HepG2 (cell line): ENCODE data around the gene CDCA4. TPM values are rescaled to one million over a fixed set of nuclear protein-coding genes. Genes with fewer than 3 reads are reported as not detected.

ENCODE experiments used
- ATAC-seq: fragments of 200-7000 bp; cut with Tn5 transposase; 3 replicates; pipeline ENCODE4 v1.9.1; 2020; ENCODE audit warnings: mild to moderate bottlenecking, moderate library complexity
- BruUV-seq: library from RNA; stranded (reverse); fragments of 400-500 nt; replicated peaks from 2 replicates; lab custom pipeline; 2021; lab: Mats Ljungman, UMichigan
- CTCF ChIA-PET: fragments of 300-600 bp; formaldehyde crosslinking; extraction: SDS; loops from one replicate; lab custom pipeline; 2021; ENCODE audit warnings: low total read pairs, inconsistent platforms, low intra/inter-chr PET ratio; lab: Yijun Ruan, JAX
- POLR2A ChIA-PET: fragments of 350-600 bp; sonication (Branson Sonifier 250); formaldehyde crosslinking; loops from one replicate; lab custom pipeline; 2020; ENCODE audit warnings: antibody characterized with exemption, inconsistent platforms; lab: Yijun Ruan, JAX
- DNase-seq: peaks from one replicate; pipeline ENCODE4 v3.0.0-alpha.2; 2015; ENCODE audit warnings: low spot score
- FAIRE-seq: peaks from 3 replicates; lab custom pipeline; 2011; peaks lifted over from hg19 to GRCh38; lab: Jason Lieb, UNC
- H2AFZ ChIP-seq: one replicate; pipeline ENCODE4 v1.6.1; 2011; ENCODE audit warnings: low read length, inconsistent platforms
- H3K27ac ChIP-seq: fragments of 300-600 bp; 3 replicates; pipeline ENCODE4 v1.8.0; 2011; ENCODE audit warnings: mixed run types, mild to moderate bottlenecking, mixed read lengths, low read length, inconsistent platforms; ENCODE audit not compliant: insufficient read depth; ENCODE audit errors: extremely low read length
- H3K27me3 ChIP-seq, 2 experiments: fragments of 200-600 bp in 1 of 2; 2 replicates in 1 of 2; 3 replicates in 1 of 2; pipeline versions ENCODE4 v1.6.0 to v1.8.0; 2011; ENCODE audit warnings: low read length in 2 of 2, mild to moderate bottlenecking in 2 of 2, moderate library complexity in 2 of 2, inconsistent platforms in 1 of 2; ENCODE audit not compliant: insufficient read depth in 2 of 2, control insufficient read depth in 1 of 2
- H3K36me3 ChIP-seq, 2 experiments: fragments of 200-600 bp in 1 of 2; replicated peaks in 1 of 2; 2 replicates in 1 of 2; 3 replicates in 1 of 2; pipeline versions ENCODE4 v1.5.1 to v1.8.0; 2011; ENCODE audit warnings: low read length in 2 of 2, inconsistent platforms in 1 of 2; ENCODE audit not compliant: insufficient read depth in 2 of 2, control insufficient read depth in 1 of 2
- H3K4me1 ChIP-seq: 2 replicates; pipeline ENCODE4 v1.5.1; 2012; ENCODE audit warnings: low read length, inconsistent platforms; ENCODE audit not compliant: insufficient read depth
- H3K4me2 ChIP-seq: 2 replicates; pipeline ENCODE4 v1.6.0; 2011; ENCODE audit warnings: low read depth, low read length, inconsistent platforms
- H3K4me3 ChIP-seq, 3 experiments: fragments of 200-600 bp in 1 of 3; sonication (generic), shearing (Covaris generic) in 1 of 3; replicated peaks in 1 of 3; 2 replicates each; pipeline ENCODE4 v1.5.1; 2011 to 2016; ENCODE audit warnings: low read length in 3 of 3, inconsistent platforms in 2 of 3, low read depth in 2 of 3, mild to moderate bottlenecking in 2 of 3, control low read depth in 1 of 3, mixed read lengths in 1 of 3; ENCODE audit not compliant: insufficient read depth in 1 of 3
- H3K79me2 ChIP-seq: one replicate; pipeline ENCODE4 v1.6.1; 2011; ENCODE audit warnings: low read length, inconsistent platforms; ENCODE audit not compliant: insufficient read depth
- H3K9ac ChIP-seq: 2 replicates; pipeline ENCODE4 v1.6.0; 2011; ENCODE audit warnings: mild to moderate bottlenecking, low read depth, low read length, inconsistent platforms; ENCODE audit not compliant: insufficient read depth
- H3K9me3 ChIP-seq: 2 replicates; pipeline ENCODE4 v1.5.1; 2012; ENCODE audit warnings: mild to moderate bottlenecking, low read length
- H4K20me1 ChIP-seq: 2 replicates; pipeline ENCODE4 v1.6.0; 2011; ENCODE audit warnings: inconsistent platforms, mild to moderate bottlenecking, low read length, moderate library complexity; ENCODE audit not compliant: insufficient read depth
- ARNT ChIP-seq: fragments of 450-650 bp; IDR thresholded peaks from 2 replicates; pipeline ENCODE4 v1.6.1; 2017
- DBP ChIP-seq: sonication (generic); formaldehyde crosslinking; IDR thresholded peaks from 2 replicates; pipeline ENCODE4 v1.4.0; 2020; ENCODE audit warnings: missing genetic modification reagents; ENCODE audit errors: not compliant biosample characterization
- LRRFIP1 ChIP-seq: sonication (generic); formaldehyde crosslinking; conservative IDR thresholded peaks from 2 replicates; pipeline ENCODE4 v1.4.0; 2020; ENCODE audit warnings: missing genetic modification reagents
- NFATC3 ChIP-seq: sonication (generic); formaldehyde crosslinking; IDR thresholded peaks from 2 replicates; pipeline ENCODE4 v1.5.1; 2020; ENCODE audit warnings: mild to moderate bottlenecking, missing genetic modification reagents
- POLR2AphosphoS2 ChIP-seq: IDR thresholded peaks from 2 replicates; pipeline ENCODE4 v1.6.1; 2011; ENCODE audit warnings: low read depth, low read length, improper control_type of control experiment
- ZFP37 ChIP-seq: sonication (generic); formaldehyde crosslinking; IDR thresholded peaks from 2 replicates; pipeline ENCODE4 v1.4.0; 2020; ENCODE audit warnings: missing genetic modification reagents, borderline replicate concordance
- ZNF556 ChIP-seq: sonication (generic); formaldehyde crosslinking; IDR thresholded peaks from 2 replicates; pipeline ENCODE4 v1.4.0; 2020; ENCODE audit warnings: mild to moderate bottlenecking, missing genetic modification reagents, borderline replicate concordance
- ZNF674 ChIP-seq: sonication (generic); formaldehyde crosslinking; IDR thresholded peaks from 2 replicates; pipeline ENCODE4 v1.5.0; 2020; ENCODE audit warnings: low read depth, mild to moderate bottlenecking, missing genetic modification reagents
- ZXDC ChIP-seq: sonication (generic); formaldehyde crosslinking; IDR thresholded peaks from 2 replicates; pipeline ENCODE4 v1.5.0; 2020; ENCODE audit warnings: mild to moderate bottlenecking, missing genetic modification reagents
- WGBS: methylation state at CpG from one replicate; pipeline ENCODE4 v1.1.6; 2017; ENCODE audit warnings: low lambda C conversion rate; 5-methylcytosine and 5-hydroxymethylcytosine counted together
- in situ Hi-C: cut with HindIII; loops from 2 replicates; pipeline ENCODE4 v1.10.0; 2017; ENCODE audit warnings: low pct_unique_long_range_greater_than_20kb; ENCODE audit not compliant: extremely low pct_ligation_motif_present
- intact Hi-C: fragments of 100-400 bp; cut with micrococcal nuclease; formaldehyde crosslinking; loops from one replicate; pipeline ENCODE4 v1.10.0; 2022; ENCODE audit not compliant: unreplicated experiment
- polyA plus RNA-seq, 8 experiments: library from polyadenylated mRNA; depleted of rRNA in 3 of 8; stranded (reverse) in 7 of 8; unstranded in 1 of 8; fragments of >200 nt; fragmentation: Illumina TruSeq in 4 of 8; extraction: Trizol in 4 of 8; gene quantifications; 2 replicates each; pipeline versions ENCODE4 v1.2.1 to v1.2.3, GENCODE V29; 2011 to 2016; ENCODE audit warnings: low read depth in 4 of 8, missing spikeins in 1 of 8, mixed read lengths in 1 of 8; ENCODE audit not compliant: insufficient read depth in 1 of 8
- total RNA-seq, 5 experiments: library from RNA; depleted of rRNA; stranded (reverse); fragments of >200 nt; fragmentation: Illumina TruSeq; extraction: Trizol; gene quantifications; 2 replicates each; pipeline ENCODE4 v1.2.3, GENCODE V29; 2016; ENCODE audit warnings: low read depth in 1 of 5

Gene CDCA4
- total and polyA plus RNA-seq, 2 of the 13 experiments (the other 11 are each of a cell fraction or from before 2014, with no cell fraction given): 19.7 to 43.1 TPM

- Histone ChIP-seq H2AFZ (no peak overlapping the region), H3K27ac (no peak overlapping the region), H3K4me2 (no peak overlapping the region), H3K36me3 (no peaks in the 10 kb centered on the region), H3K9ac (no peak overlapping the region), H3K27me3 (peaks cover 4 to 22% of the 10 kb centered on the region in 2 experiments; a peak in 4 of 5 replicates), H3K4me1 (no peaks in the 10 kb centered on the region), H3K9me3 (no peaks in the 10 kb centered on the region), H4K20me1 (no peaks in the 10 kb centered on the region), H3K4me3 (no peak overlapping the region), H3K79me2 (no peaks in the 10 kb centered on the region)
- intact Hi-C loops (no loop called here), in situ Hi-C loops (no loop called here)
- WGBS: 69% methylated on average over 48 of the region's 59 CpGs
- BruUV-seq: no TSS peak
- ATAC-seq: no peak
- no peak for FAIRE-seq
- no peak for DNase-seq
- CTCF ChIA-PET: no interaction called here
- POLR2A ChIA-PET: no interaction called here
- TF ChIP-seq ZNF556 (CRISPR knock-in tag) (no peak), DBP (no peak), LRRFIP1 (CRISPR knock-in tag) (no peak), ZNF674 (CRISPR knock-in tag) (no peak), ZFP37 (CRISPR knock-in tag) (no peak), POLR2AphosphoS2 (no peak), ZXDC (CRISPR knock-in tag) (no peak), ARNT (no peak), NFATC3 (CRISPR knock-in tag) (no peak)
Measured at GRCh38 chr14:105051182-105052109, 30.6 kb upstream of the CDCA4 start.
